ENCODE data around the gene MESP2.

DNA sequence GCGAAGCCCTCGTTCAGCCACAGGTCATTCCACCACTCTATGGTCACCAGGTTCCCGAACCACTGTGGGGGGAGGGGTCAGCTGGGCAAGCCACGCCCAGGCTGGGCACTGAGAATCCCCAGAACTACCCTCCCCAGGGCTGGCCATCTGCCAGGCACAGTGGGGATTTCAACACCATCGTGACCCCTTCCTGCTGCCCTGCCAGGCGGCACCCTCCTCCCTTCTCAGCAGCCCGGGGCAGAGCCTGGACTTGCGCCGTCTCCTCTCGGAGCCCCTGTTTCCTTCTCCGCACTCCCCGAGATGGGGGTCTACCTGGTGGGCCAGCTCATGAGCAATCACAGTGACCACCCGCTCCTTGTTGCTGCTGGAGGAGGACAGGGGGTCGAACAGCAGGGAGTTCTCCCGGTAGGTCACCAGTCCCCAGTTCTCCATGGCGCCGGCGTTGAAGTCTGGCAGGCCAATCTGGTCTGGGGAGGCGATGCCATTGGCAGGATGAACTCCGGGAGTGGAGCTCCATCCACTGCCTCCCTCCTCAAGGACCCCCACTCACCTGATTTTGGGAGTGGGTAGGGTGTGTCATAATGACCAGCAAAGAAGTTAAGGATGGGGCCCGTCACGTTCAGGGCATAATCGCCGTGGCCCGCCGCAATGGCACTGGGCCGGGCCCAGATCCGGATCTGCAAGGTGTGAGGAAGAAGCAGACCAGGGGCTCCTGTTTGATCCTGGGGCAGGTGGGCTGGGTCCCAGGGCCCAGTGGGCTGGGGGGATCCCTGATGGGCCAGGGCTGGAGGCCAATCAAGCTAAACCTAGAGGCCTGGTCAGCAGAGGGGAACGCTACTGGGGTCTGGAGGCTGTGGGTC, 28.0 kb downstream of the MESP2 start:
- no peak for TF ChIP-seq PRDM10 (CRISPR knock-in tag; IDR thresholded peaks at IDR 0.05; ENCODE audit: low read depth)
- TF ChIP-seq GATAD2A (CRISPR knock-in tag; IDR thresholded peaks at IDR 0.05) = no peak
- TF ChIP-seq ZNF326 (CRISPR knock-in tag; IDR thresholded peaks at IDR 0.05; ENCODE audit: borderline replicate concordance) = no peak
